Hepatocyte (in vitro differentiated cells): ENCODE measurements around the gene PCDH20. TPM values are rescaled to one million over a fixed set of nuclear protein-coding genes. Genes with fewer than 3 reads are reported as not detected.

Experiments used
- DNase-seq: peaks from one replicate; pipeline ENCODE4 v3.0.0-alpha.2; 2016; ENCODE audit warnings: low spot score
- H2AFZ ChIP-seq: fragments of 200-600 bp; sonication (generic); 2 replicates; pipeline ENCODE4 v1.6.0; 2016; ENCODE audit warnings: antibody characterized with exemption, mild to moderate bottlenecking
- H3K27ac ChIP-seq: fragments of 200-600 bp; sonication (generic); 2 replicates; pipeline ENCODE4 v1.5.1; 2016; ENCODE audit warnings: mild to moderate bottlenecking
- H3K27me3 ChIP-seq: fragments of 200-600 bp; sonication (generic); 2 replicates; pipeline ENCODE4 v1.6.1; 2016
- H3K36me3 ChIP-seq: fragments of 200-600 bp; sonication (generic); replicated peaks from 2 replicates; pipeline ENCODE4 v1.5.1; 2016; ENCODE audit warnings: low read depth; ENCODE audit not compliant: insufficient read depth
- H3K4me1 ChIP-seq: fragments of 200-600 bp; sonication (generic); 2 replicates; pipeline ENCODE4 v1.5.1; 2016; ENCODE audit warnings: mild to moderate bottlenecking, moderate library complexity; ENCODE audit not compliant: insufficient read depth
- H3K4me2 ChIP-seq: fragments of 200-600 bp; sonication (generic); 2 replicates; pipeline ENCODE4 v1.6.0; 2016
- H3K4me3 ChIP-seq: fragments of 200-600 bp; sonication (generic); 2 replicates; pipeline ENCODE4 v1.5.1; 2016; ENCODE audit warnings: mild to moderate bottlenecking
- H3K79me2 ChIP-seq: fragments of 200-600 bp; sonication (generic); 2 replicates; pipeline ENCODE4 v1.6.0; 2017; ENCODE audit warnings: mild to moderate bottlenecking
- H3K9me2 ChIP-seq: fragments of 200-600 bp; sonication (generic); replicated peaks from 2 replicates; pipeline ENCODE4 v1.6.0; 2017; ENCODE audit warnings: mild to moderate bottlenecking; ENCODE audit not compliant: insufficient read depth
- H3K9me3 ChIP-seq: fragments of 200-600 bp; sonication (generic); 2 replicates; pipeline ENCODE4 v1.5.1; 2016; ENCODE audit warnings: low read depth, mild to moderate bottlenecking
- H4K20me1 ChIP-seq: fragments of 200-600 bp; sonication (generic); 2 replicates; pipeline ENCODE4 v1.6.0; 2016; ENCODE audit warnings: mild to moderate bottlenecking; ENCODE audit not compliant: insufficient read depth, poor library complexity, severe bottlenecking
- CTCF ChIP-seq: fragments of 200-600 bp; sonication (generic); IDR thresholded peaks from 2 replicates; pipeline ENCODE4 v1.5.1; 2016; ENCODE audit warnings: antibody characterized with exemption, mild to moderate bottlenecking; ENCODE audit not compliant: poor library complexity
- EZH2 ChIP-seq: fragments of 200-600 bp; sonication (generic); IDR thresholded peaks from 2 replicates; pipeline ENCODE4 v1.6.1; 2016; ENCODE audit warnings: antibody characterized with exemption, mild to moderate bottlenecking, borderline replicate concordance
- EZH2phosphoT487 ChIP-seq: fragments of 200-600 bp; sonication (generic); IDR thresholded peaks from one replicate; pipeline ENCODE4 v1.6.1; 2018; ENCODE audit warnings: antibody characterized with exemption, mild to moderate bottlenecking, low read depth, moderate library complexity; ENCODE audit not compliant: unreplicated experiment, severe bottlenecking
- WGBS: methylation state at CpG from one replicate; pipeline ENCODE4 v1.1.6; 2016; ENCODE audit warnings: low lambda C conversion rate; ENCODE audit errors: missing lambda C conversion rate; 5-methylcytosine and 5-hydroxymethylcytosine counted together
- polyA plus RNA-seq: library from polyadenylated mRNA; unstranded; fragments of >200 nt; fragmentation: Nextera tagmentation; extraction: Ambion mirVana; gene quantifications from 2 replicates; pipeline ENCODE4 v1.2.1, GENCODE V29; 2016
- total RNA-seq: library from RNA; depleted of rRNA; stranded (reverse); fragments of >200 nt; gene quantifications from 2 replicates; pipeline ENCODE4 v1.2.3, GENCODE V29; 2014

PCDH20 gene
- total and polyA plus RNA-seq, 2 experiments from 2014 or later: 5.1 to 11.2 TPM

GRCh38 chr13:61432029-61432428, 16.4 kb upstream of the PCDH20 start:
- no peaks in the 10 kb centered on the region for H3K9me3 ChIP-seq
- no peaks in the 10 kb centered on the region for H3K4me1 ChIP-seq
- WGBS: 74% methylated on average over 1 of the region's 1 CpG
- no peak overlapping the region for H3K4me2 ChIP-seq
- no peak overlapping the region for H3K4me3 ChIP-seq
- H3K27ac ChIP-seq: no peak overlapping the region
- no peak for TF ChIP-seq EZH2
- no peak for TF ChIP-seq EZH2phosphoT487
- TF ChIP-seq CTCF: no peak
- H4K20me1 ChIP-seq: no peaks in the 10 kb centered on the region
- H3K9me2 ChIP-seq: no peaks in the 10 kb centered on the region
- no peaks in the 10 kb centered on the region for H3K36me3 ChIP-seq
- H2AFZ ChIP-seq: no peak overlapping the region
- no peak for DNase-seq
- no peaks in the 10 kb centered on the region for H3K79me2 ChIP-seq
- no peaks in the 10 kb centered on the region for H3K27me3 ChIP-seq

GRCh38 chr13:61423915-61424314, 8.3 kb upstream of the PCDH20 start:
- Histone ChIP-seq H3K36me3 (no peaks in the 10 kb centered on the region), H3K9me2 (no peaks in the 10 kb centered on the region), H3K27me3 (no peaks in the 10 kb centered on the region), H4K20me1 (no peaks in the 10 kb centered on the region), H3K4me3 (no peak overlapping the region), H3K4me2 (no peak overlapping the region), H3K79me2 (no peaks in the 10 kb centered on the region), H3K27ac (no peak overlapping the region), H2AFZ (no peak overlapping the region), H3K9me3 (no peaks in the 10 kb centered on the region), H3K4me1 (no peaks in the 10 kb centered on the region)
- WGBS: 90% methylated on average over 1 of the region's 1 CpG
- no peak for TF ChIP-seq EZH2
- TF ChIP-seq CTCF: no peak
- TF ChIP-seq EZH2phosphoT487: no peak
- no peak for DNase-seq

- peak; percentile 16 for DNase-seq
- no peaks in the 10 kb centered on the region for H3K36me3 ChIP-seq
- peaks cover 11% of the 10 kb centered on the region for H3K4me1 ChIP-seq
- TF ChIP-seq CTCF: no peak
- TF ChIP-seq EZH2: no peak
- TF ChIP-seq EZH2phosphoT487: no peak
- H3K9me3 ChIP-seq: no peaks in the 10 kb centered on the region
- H2AFZ ChIP-seq: no peak overlapping the region
- H3K27me3 ChIP-seq: peaks cover 16% of the 10 kb centered on the region
- no peaks in the 10 kb centered on the region for H3K9me2 ChIP-seq
- H3K4me3 ChIP-seq: no peak overlapping the region
- H4K20me1 ChIP-seq: no peaks in the 10 kb centered on the region
- no peak overlapping the region for H3K27ac ChIP-seq
- 34% methylated on average over 5 of the region's 5 CpGs for WGBS
- H3K79me2 ChIP-seq: no peaks in the 10 kb centered on the region
- H3K4me2 ChIP-seq: no peak overlapping the region
Observed at GRCh38 chr13:61417086-61417570, 1.5 kb upstream of the PCDH20 start.
